H1 (cell line): ENCODE measurements around the gene GSTO2. TPM values are rescaled to one million over a fixed set of nuclear protein-coding genes. Genes with fewer than 3 reads are reported as not detected.
A peak's percentile ranks its signal among the peaks of the same experiment; 100 is the strongest.

Experiments
- CTCF ChIA-PET: fragments of 300-600 bp; sonication (Branson Sonifier 250); formaldehyde crosslinking; loops from one replicate; lab custom pipeline; 2021; ENCODE audit not compliant: partially characterized antibody; lab: Charles Lee
- POLR2A ChIA-PET: fragments of 300-600 bp; sonication (Branson Sonifier 250); formaldehyde crosslinking; loops from one replicate; lab custom pipeline; 2021; ENCODE audit warnings: inconsistent platforms; ENCODE audit not compliant: partially characterized antibody; lab: Charles Lee
- DNase-seq, 2 experiments: peaks; one replicate each; pipeline versions ENCODE4 v3.0.0 to v3.0.0-alpha.2; 2010 to 2022; ENCODE audit warnings: low spot score in 2 of 2, low read depth in 1 of 2, mixed read lengths in 1 of 2
- FAIRE-seq: peaks from 2 replicates; lab custom pipeline; 2011; peaks lifted over from hg19 to GRCh38; lab: Jason Lieb, UNC
- H2AFZ ChIP-seq: 2 replicates; pipeline ENCODE4 v1.8.1; 2012; ENCODE audit warnings: low read length, inconsistent platforms
- H2AK5ac ChIP-seq: 2 replicates; pipeline ENCODE4 v1.6.1; 2013; ENCODE audit warnings: low read depth, low read length
- H2BK120ac ChIP-seq: replicated peaks from 2 replicates; pipeline ENCODE3; 2013; ENCODE audit warnings: low read depth, low read length, inconsistent platforms
- H2BK12ac ChIP-seq: 2 replicates; pipeline ENCODE4 v1.6.1; 2013; ENCODE audit warnings: low read depth, low read length
- H2BK15ac ChIP-seq: 2 replicates; pipeline ENCODE4 v1.6.1; 2013; ENCODE audit warnings: low read length
- H2BK20ac ChIP-seq: 2 replicates; pipeline ENCODE4 v1.6.1; 2013; ENCODE audit warnings: low read length
- H2BK5ac ChIP-seq: 2 replicates; pipeline ENCODE4 v1.6.1; 2013; ENCODE audit warnings: low read depth, low read length
- H3K14ac ChIP-seq: 2 replicates; pipeline ENCODE4 v1.6.1; 2013; ENCODE audit warnings: inconsistent platforms; ENCODE audit not compliant: insufficient read length
- H3K18ac ChIP-seq: 2 replicates; pipeline ENCODE4 v1.6.1; 2013; ENCODE audit warnings: low read length; ENCODE audit errors: extremely low read depth
- H3K23ac ChIP-seq: 2 replicates; pipeline ENCODE4 v1.6.1; 2013; ENCODE audit warnings: inconsistent platforms; ENCODE audit not compliant: insufficient read length
- H3K23me2 ChIP-seq: 2 replicates; pipeline ENCODE4 v1.6.1; 2013; ENCODE audit warnings: low read depth, low read length
- H3K27ac ChIP-seq: 2 replicates; pipeline ENCODE4 v1.6.1; 2011; ENCODE audit warnings: low read depth, low read length, inconsistent platforms
- H3K27me3 ChIP-seq, 4 experiments: replicated peaks in 1 of 4; 1 replicate in 1 of 4; 2 replicates in 3 of 4; pipeline versions ENCODE4 v1.6.1 to v1.8.1; 2011 to 2013; ENCODE audit warnings: low read length in 3 of 4, mild to moderate bottlenecking in 3 of 4, inconsistent platforms in 2 of 4, mixed read lengths in 2 of 4, moderate library complexity in 1 of 4; ENCODE audit not compliant: control insufficient read depth in 3 of 4, insufficient read depth in 3 of 4; ENCODE audit errors: extremely low read depth in 1 of 4
- H3K36me3 ChIP-seq, 4 experiments: 2 replicates each; pipeline versions ENCODE4 v1.6.1 to v1.8.1; 2011 to 2013; ENCODE audit warnings: mild to moderate bottlenecking in 4 of 4, low read length in 3 of 4, moderate library complexity in 2 of 4, control low read depth in 1 of 4, inconsistent platforms in 1 of 4; ENCODE audit not compliant: insufficient read depth in 4 of 4, control insufficient read depth in 2 of 4
- H3K4ac ChIP-seq: replicated peaks from 2 replicates; pipeline ENCODE3; 2013; ENCODE audit warnings: low read length, low read depth, mixed read lengths, inconsistent platforms; ENCODE audit not compliant: insufficient read length
- H3K4me1 ChIP-seq, 4 experiments: replicated peaks in 1 of 4; 1 replicate in 1 of 4; 2 replicates in 3 of 4; pipeline versions ENCODE4 v1.6.1 to v1.8.1; 2011 to 2013; ENCODE audit warnings: low read length in 3 of 4, inconsistent platforms in 2 of 4, mixed read lengths in 1 of 4; ENCODE audit not compliant: insufficient read depth in 4 of 4, control insufficient read depth in 3 of 4
- H3K4me2 ChIP-seq, 2 experiments: 2 replicates each; pipeline versions ENCODE4 v1.6.1 to v1.8.1; 2011 to 2013; ENCODE audit warnings: low read depth in 2 of 2, low read length in 2 of 2, control low read depth in 1 of 2, inconsistent platforms in 1 of 2, mild to moderate bottlenecking in 1 of 2; ENCODE audit not compliant: insufficient read depth in 1 of 2
- H3K4me3 ChIP-seq, 4 experiments: fragments of 200-600, 300-600 bp in 1 of 4; sonication (generic), shearing (Covaris generic), sonication (Bioruptor Twin) in 1 of 4; 2 replicates each; pipeline versions ENCODE4 v1.5.1 to v1.8.1; 2011 to 2016; ENCODE audit warnings: low read length in 4 of 4, low read depth in 3 of 4, control low read depth in 2 of 4, inconsistent platforms in 2 of 4, mild to moderate bottlenecking in 2 of 4, mixed read lengths in 1 of 4, moderate library complexity in 1 of 4; ENCODE audit not compliant: insufficient read depth in 2 of 4; ENCODE audit errors: extremely low read depth in 1 of 4
- H3K56ac ChIP-seq: replicated peaks from 2 replicates; pipeline ENCODE3; 2013; ENCODE audit warnings: low read depth, mild to moderate bottlenecking, mixed read lengths, low read length, inconsistent platforms; ENCODE audit not compliant: insufficient read length
- H3K79me1 ChIP-seq: 2 replicates; pipeline ENCODE4 v1.6.1; 2013; ENCODE audit warnings: low read depth, low read length, control low read depth
- H3K79me2 ChIP-seq, 2 experiments: 2 replicates each; pipeline versions ENCODE4 v1.6.1 to v1.8.1; 2012 to 2013; ENCODE audit warnings: low read length in 2 of 2, mild to moderate bottlenecking in 2 of 2, inconsistent platforms in 1 of 2; ENCODE audit not compliant: insufficient read depth in 2 of 2, control insufficient read depth in 1 of 2
- H3K9ac ChIP-seq, 4 experiments: replicated peaks in 1 of 4; 1 replicate in 1 of 4; 2 replicates in 3 of 4; pipeline versions ENCODE4 v1.6.1 to v1.8.1; 2011 to 2013; ENCODE audit warnings: low read depth in 3 of 4, low read length in 3 of 4, control low read depth in 2 of 4, mild to moderate bottlenecking in 2 of 4, moderate library complexity in 2 of 4, inconsistent platforms in 1 of 4; ENCODE audit errors: extremely low read depth in 1 of 4
- H3K9me3 ChIP-seq, 2 experiments: 2 replicates each; pipeline versions ENCODE4 v1.6.1 to v1.8.1; 2012 to 2013; ENCODE audit warnings: mild to moderate bottlenecking in 2 of 2, moderate library complexity in 2 of 2, control low read depth in 1 of 2, inconsistent platforms in 1 of 2, low read depth in 1 of 2, low read length in 1 of 2, mixed read lengths in 1 of 2; ENCODE audit not compliant: insufficient read depth in 2 of 2
- H4K20me1 ChIP-seq, 2 experiments: replicated peaks in 1 of 2; 2 replicates each; pipeline versions ENCODE3 to v1.8.1; 2011 to 2013; ENCODE audit warnings: inconsistent platforms in 2 of 2, low read length in 2 of 2, mild to moderate bottlenecking in 1 of 2; ENCODE audit not compliant: insufficient read depth in 2 of 2, control insufficient read depth in 1 of 2
- H4K5ac ChIP-seq: 2 replicates; pipeline ENCODE4 v1.6.1; 2013; ENCODE audit warnings: low read length, low read depth, mixed read lengths, inconsistent platforms; ENCODE audit not compliant: insufficient read length
- H4K8ac ChIP-seq: 2 replicates; pipeline ENCODE4 v1.8.0; 2013; ENCODE audit warnings: mild to moderate bottlenecking, moderate library complexity, low read length, inconsistent platforms; ENCODE audit not compliant: insufficient read depth; ENCODE audit errors: extremely low read depth
- H4K91ac ChIP-seq: replicated peaks from 2 replicates; pipeline ENCODE3; 2013; ENCODE audit warnings: low read length, mixed read lengths, inconsistent platforms; ENCODE audit not compliant: insufficient read length
- ASH2L ChIP-seq: fragments of 200-600, 300-600 bp; sonication (generic); IDR thresholded peaks from one replicate; pipeline ENCODE4 v1.7.1; 2017; ENCODE audit warnings: low read length
- ATF2 ChIP-seq: IDR thresholded peaks from 2 replicates; pipeline ENCODE4 v1.6.1; 2012; ENCODE audit warnings: low read length, inconsistent platforms
- BCL11A ChIP-seq, 2 experiments: IDR thresholded peaks; one replicate each; pipeline ENCODE4 v1.6.1; 2011; ENCODE audit warnings: low read depth in 2 of 2, low read length in 2 of 2, mild to moderate bottlenecking in 2 of 2
- CHD1 ChIP-seq: IDR thresholded peaks from 2 replicates; pipeline ENCODE4 v1.6.1; 2012; ENCODE audit warnings: low read depth, low read length, improper control_type of control experiment
- EZH2 ChIP-seq: fragments of 200-600 bp; sonication (generic); IDR thresholded peaks from 2 replicates; pipeline ENCODE4 v1.7.1; 2012; ENCODE audit warnings: low read depth, mild to moderate bottlenecking, moderate library complexity, low read length, inconsistent platforms; ENCODE audit not compliant: severe bottlenecking
- NRF1 ChIP-seq: IDR thresholded peaks from 2 replicates; pipeline ENCODE4 v1.6.1; 2011; ENCODE audit warnings: mild to moderate bottlenecking, low read depth, low read length, improper control_type of control experiment
- RFX5 ChIP-seq: IDR thresholded peaks from 2 replicates; pipeline ENCODE4 v1.6.1; 2011; ENCODE audit warnings: low read depth, low read length, improper control_type of control experiment, borderline replicate concordance
- SIN3A ChIP-seq, 2 experiments: IDR thresholded peaks in 1 of 2; conservative IDR thresholded peaks in 1 of 2; 2 replicates each; pipeline ENCODE4 v1.6.1; 2011 to 2012; ENCODE audit warnings: low read length in 2 of 2, improper control_type of control experiment in 1 of 2, low read depth in 1 of 2, mild to moderate bottlenecking in 1 of 2
- TAF7 ChIP-seq: optimal IDR thresholded peaks from 2 replicates; pipeline ENCODE3; 2011; ENCODE audit warnings: low read depth, mild to moderate bottlenecking, inconsistent platforms, low read length, moderate library complexity, borderline replicate concordance
- WGBS, 2 experiments: shearing (Covaris generic) in 1 of 2; methylation state at CpG; one replicate each; pipeline versions ENCODE4 v1.1.6 to v1.1.7; 2013 to 2015; ENCODE audit warnings: low lambda C conversion rate in 2 of 2, mixed read lengths in 2 of 2, inconsistent platforms in 1 of 2, low coverage in 1 of 2, missing lambda C conversion rate in 1 of 2; ENCODE audit not compliant: insufficient replicate concordance in 2 of 2, insufficient coverage in 1 of 2, insufficient read length in 1 of 2; ENCODE audit errors: extremely low coverage in 1 of 2, missing lambda C conversion rate in 1 of 2; 5-methylcytosine and 5-hydroxymethylcytosine counted together
- polyA plus RNA-seq, 7 experiments: library from polyadenylated mRNA; depleted of rRNA in 3 of 7; stranded (reverse) in 5 of 7; unstranded in 2 of 7; fragments of >200 nt in 5 of 7; fragments of 200-250 nt in 2 of 7; gene quantifications; 1 replicate in 5 of 7; 2 replicates in 1 of 7; 4 replicates in 1 of 7; pipeline versions ENCODE4 v1.2.1 to v1.2.3, GENCODE V29; 2011 to 2013; ENCODE audit warnings: missing spikeins in 2 of 7, mixed read lengths in 2 of 7
- total RNA-seq: library from RNA; stranded (reverse); fragmentation: NEBNext Ultra II Directional; extraction: Animal tissue kit (Norgen Biotek cat#: 25700); gene quantifications from 2 replicates; pipeline ENCODE4 v1.2.1, GENCODE V29; 2021

GSTO2 gene
- total and polyA plus RNA-seq, 2 of the 8 experiments (the other 6 are each of a cell fraction or from before 2014, with no cell fraction given), result 13.1 to 41.7 TPM

GRCh38 chr10:104231784-104232612, 37.0 kb upstream of the GSTO2 start, which contains the start of gene CFAP43:
TSS of gene CFAP43 (minus strand) at chr10:104232364. CDS start at chr10:104232246, 118 bp downstream.
- H3K23ac ChIP-seq, result no peak within 1 kb of the TSS
- no peaks in the 10 kb centered on the region for H3K79me2 ChIP-seq
- H3K56ac ChIP-seq, result no peak within 1 kb of the TSS
- peak within 1 kb of the TSS; percentile 91; the same call in 1 of the 2 replicates for H4K8ac ChIP-seq
- ChIA-PET CTCF (interaction anchor here (0.6 to 1.5 kb wide), 4 partner anchors 25 to 221 kb away, joined by 3 to 5 read pairs (median 3); no protein-coding TSS in a partner anchor), POLR2A (interaction anchor here (0.6 to 1.2 kb wide), 4 partner anchors 10 to 46 kb away, joined by 3 read pairs; no protein-coding TSS in a partner anchor)
- DNase-seq (peak; percentile 88 to 99), FAIRE-seq (peak; percentile 98)
- no peak within 1 kb of the TSS for H2AK5ac ChIP-seq
- H2BK5ac ChIP-seq, result peak within 1 kb of the TSS; percentile 83
- no peaks in the 10 kb centered on the region for H4K20me1 ChIP-seq
- H3K4ac ChIP-seq, result no peak within 1 kb of the TSS
- no peak within 1 kb of the TSS for H3K18ac ChIP-seq
- H3K27ac ChIP-seq, result peak within 1 kb of the TSS; percentile 67
- H2AFZ ChIP-seq, result peak within 1 kb of the TSS; percentile 84
- H3K9ac ChIP-seq, result peak within 1 kb of the TSS; percentile 61 to 84 (median 83)
- H3K79me1 ChIP-seq, result no peaks in the 10 kb centered on the region
- no peak within 1 kb of the TSS for H4K91ac ChIP-seq
- H3K9me3 ChIP-seq, result peaks cover 0 to 10% of the 10 kb centered on the region in 2 experiments; a peak in 2 of 4 replicates
- no peak within 1 kb of the TSS for H2BK15ac ChIP-seq
- WGBS, 2 experiments, result 2% methylated on average over 40 of the region's 60 CpGs; no CpG with 5 or more reads in 1 of the 2 experiments
- peak within 1 kb of the TSS; percentile 78 to 94 for H3K4me2 ChIP-seq
- no peak within 1 kb of the TSS for H2BK20ac ChIP-seq
- H2BK12ac ChIP-seq, result peak within 1 kb of the TSS; percentile 63; the same call in 1 of the 2 replicates
- H2BK120ac ChIP-seq, result no peak within 1 kb of the TSS
- H3K36me3 ChIP-seq, result no peaks in the 10 kb centered on the region; a peak in 1 of 8 replicates
- H3K23me2 ChIP-seq, result peaks cover 9% of the 10 kb centered on the region
- H3K4me1 ChIP-seq, result no peaks in the 10 kb centered on the region
- H4K5ac ChIP-seq, result peak within 1 kb of the TSS; percentile 78
- peaks cover 0 to 2% (median 0%) of the 10 kb centered on the region in 4 experiments; a peak in 1 of 7 replicates for H3K27me3 ChIP-seq
- H3K14ac ChIP-seq, result no peak within 1 kb of the TSS
- peak within 1 kb of the TSS; percentile 69 to 82 (median 76) for H3K4me3 ChIP-seq
- TF ChIP-seq SIN3A (conservative IDR thresholded peaks at IDR 0.05 in 1 of 2, IDR thresholded peaks at IDR 0.05 in 1 of 2; ENCODE audit: low read depth in 1 of 2, low read length in 2 of 2) (peak; percentile 54 to 97; a peak in 3 of 4 replicates), BCL11A (IDR thresholded peaks at IDR 0.05; ENCODE audit: low read depth in 2 of 2, low read length in 2 of 2) (no peak), ASH2L (peak; percentile 86), ATF2 (no peak), TAF7 (no peak), EZH2 (no peak), RFX5 (no peak), CHD1 (no peak), NRF1 (no peak)
